T-helper 2 cell treated with Interferon-gamma antibody and Interleukin-4, amounts not matched to agents 100 ng/mL and 5 ng/mL, for 36 hours (primary cell): ENCODE measurements around the gene DAPK2. TPM values are rescaled to one million over a fixed set of nuclear protein-coding genes. Genes with fewer than 3 reads are reported as not detected.

Source experiments
- intact Hi-C: fragments of 100-400 bp; cut with micrococcal nuclease; formaldehyde crosslinking; loops from one replicate; pipeline ENCODE4 v1.15.1; 2023
- total RNA-seq: library from RNA; stranded (reverse); gene quantifications from 2 replicates; pipeline ENCODE4 v1.2.3, GENCODE V29; 2022

DAPK2 gene
- total RNA-seq, 1 donor from 2014 or later: 3.9 TPM

DNA sequence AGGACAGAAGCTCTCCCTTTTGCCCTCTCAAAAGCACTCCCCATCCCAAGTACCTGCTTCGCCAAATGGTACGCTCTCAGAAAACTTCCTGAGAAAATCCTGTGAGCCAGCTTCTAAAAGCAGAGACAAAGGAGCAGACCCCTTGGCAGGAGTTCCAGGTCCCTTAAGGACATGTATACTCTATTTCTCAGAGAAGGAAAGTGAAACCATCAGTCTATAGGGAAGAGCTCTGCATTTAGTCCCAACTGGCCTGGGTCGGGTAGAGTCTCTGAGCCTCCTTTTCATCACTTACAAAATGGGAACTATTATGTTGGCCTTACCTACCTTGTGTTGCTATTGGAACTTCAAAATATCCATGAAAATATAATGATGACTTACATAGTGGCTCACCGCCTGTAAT, 19.7 kb downstream of the DAPK2 start:
- intact Hi-C loops: no loop called here

DNA sequence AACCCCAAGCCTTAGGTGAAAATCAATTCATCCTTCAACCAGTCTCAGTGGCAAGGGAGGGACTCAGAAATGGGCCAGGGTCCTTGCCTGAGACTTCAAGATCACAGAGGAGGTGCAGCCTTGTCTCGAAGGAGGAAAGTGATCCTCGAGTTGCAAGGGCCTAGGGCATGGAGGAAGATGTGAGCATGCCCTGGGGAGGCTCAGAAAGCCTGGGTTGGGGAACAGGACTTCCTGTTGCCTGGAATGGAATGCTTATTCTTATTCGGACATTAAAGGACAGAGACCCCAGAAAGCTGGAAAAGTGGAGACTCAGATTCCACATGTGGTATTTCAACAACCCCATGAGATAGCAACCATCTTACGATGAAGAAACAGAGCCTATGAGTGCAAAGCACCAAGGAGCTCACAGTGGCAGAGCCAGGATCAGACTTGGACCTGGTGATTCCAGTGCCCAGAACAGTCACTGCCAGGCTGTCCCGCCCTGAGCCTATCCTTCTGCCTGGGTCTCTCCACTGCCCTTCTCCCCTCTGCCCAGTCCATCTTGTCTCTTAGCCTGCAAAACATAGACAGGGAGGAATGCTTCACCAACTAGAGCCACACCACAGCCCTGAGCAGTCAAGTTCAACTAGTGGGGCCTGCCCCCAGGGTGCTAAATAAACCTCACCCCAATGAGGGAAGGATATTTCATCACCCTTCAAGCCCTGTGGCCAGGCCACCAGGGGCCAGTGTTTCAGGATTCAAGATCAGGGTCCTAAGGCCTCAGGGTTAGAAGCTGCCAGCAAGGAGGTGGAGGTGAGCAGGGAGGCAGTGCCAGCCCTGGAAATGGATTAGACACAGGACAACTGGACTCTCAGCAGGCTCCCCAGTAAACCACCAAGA, 21.9 kb downstream of the DAPK2 start:
- intact Hi-C loops: no loop called here

DNA sequence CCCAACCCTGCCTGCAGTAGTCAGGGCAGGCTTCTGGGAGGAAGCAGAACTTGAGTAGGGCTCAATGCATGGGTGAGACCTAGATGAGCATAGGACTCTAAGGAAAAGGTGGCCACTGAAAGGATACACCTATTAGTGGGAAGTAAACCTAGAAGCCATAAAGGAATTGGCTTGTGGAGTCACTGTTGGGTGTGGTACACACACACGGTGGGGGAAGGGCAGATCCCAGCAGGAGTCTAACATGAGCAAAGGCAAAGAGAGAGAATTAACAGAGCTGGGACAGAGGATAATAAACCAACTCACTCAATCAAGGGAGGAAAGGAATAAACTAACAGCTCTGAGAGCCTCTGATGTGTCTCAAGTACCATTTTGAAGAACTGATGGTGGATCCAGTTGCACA, 23.1 kb downstream of the DAPK2 start:
- intact Hi-C loops: no loop called here

DNA sequence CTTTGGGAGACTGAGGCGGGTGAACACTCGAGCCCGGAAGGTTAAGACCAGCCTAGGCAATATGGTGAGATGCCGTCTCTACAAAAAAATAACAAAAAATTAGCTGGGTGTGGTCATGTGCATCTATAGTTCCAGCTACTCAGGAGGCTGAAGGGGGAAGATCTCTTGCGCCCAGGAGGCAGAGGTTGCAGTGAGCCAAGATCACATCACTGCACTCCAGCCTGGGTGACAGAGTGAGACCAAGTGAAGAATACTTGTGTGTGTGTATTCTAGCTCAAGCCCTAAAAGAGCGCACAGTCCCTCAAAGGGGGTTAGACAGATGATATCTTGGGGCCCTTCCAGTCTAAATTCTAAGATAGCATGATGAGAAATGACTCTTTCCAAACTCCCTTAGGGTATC, 23.7 kb downstream of the DAPK2 start:
- intact Hi-C loops: no loop called here

DNA sequence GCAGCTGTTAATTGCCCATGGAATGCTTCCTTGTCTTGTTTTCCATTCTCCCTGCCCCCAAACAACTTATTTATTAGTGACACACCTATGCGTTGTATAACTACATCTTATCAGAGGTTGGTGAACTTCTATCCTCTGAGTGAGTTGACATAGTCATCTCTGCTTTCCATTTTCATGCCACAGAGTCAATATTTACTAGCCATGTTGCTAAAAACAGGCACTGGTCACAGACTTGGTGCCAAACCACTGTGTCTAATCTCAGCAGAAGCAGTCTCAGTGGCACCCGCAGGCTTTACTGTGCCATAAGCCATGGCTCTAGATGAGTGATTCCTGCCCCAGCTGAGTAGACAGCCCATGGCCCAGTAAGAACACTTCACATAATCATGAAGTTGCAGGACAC, 26.5 kb downstream of the DAPK2 start:
- intact Hi-C loops: no loop called here

DNA sequence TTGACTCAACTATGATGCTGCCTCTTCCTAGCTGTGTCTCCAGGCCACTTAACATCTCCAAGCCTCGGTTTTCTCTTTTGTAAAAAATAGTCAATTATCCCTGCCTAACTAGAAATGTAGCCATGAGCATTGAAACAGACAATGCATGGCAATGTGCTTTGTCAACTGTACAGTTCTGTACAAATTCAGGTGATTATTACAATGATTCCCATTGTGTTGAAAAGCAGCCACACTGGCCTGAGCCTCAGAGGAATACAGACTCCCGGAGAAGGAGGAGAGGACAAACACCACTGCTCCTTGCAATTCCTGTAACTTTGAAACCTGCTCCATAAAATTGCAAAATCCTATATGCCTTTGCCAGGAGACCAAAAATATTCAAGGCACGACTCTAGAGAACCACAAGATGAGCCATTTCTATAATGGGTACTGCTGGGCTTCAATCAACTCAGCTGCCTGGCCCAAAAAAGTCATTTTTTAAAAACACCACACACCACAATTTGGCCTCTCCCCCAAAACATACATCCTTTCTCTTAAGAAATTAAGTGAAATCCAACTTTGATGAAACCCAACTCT, 28.6 kb downstream of the DAPK2 start:
- intact Hi-C loops: no loop called here

DNA sequence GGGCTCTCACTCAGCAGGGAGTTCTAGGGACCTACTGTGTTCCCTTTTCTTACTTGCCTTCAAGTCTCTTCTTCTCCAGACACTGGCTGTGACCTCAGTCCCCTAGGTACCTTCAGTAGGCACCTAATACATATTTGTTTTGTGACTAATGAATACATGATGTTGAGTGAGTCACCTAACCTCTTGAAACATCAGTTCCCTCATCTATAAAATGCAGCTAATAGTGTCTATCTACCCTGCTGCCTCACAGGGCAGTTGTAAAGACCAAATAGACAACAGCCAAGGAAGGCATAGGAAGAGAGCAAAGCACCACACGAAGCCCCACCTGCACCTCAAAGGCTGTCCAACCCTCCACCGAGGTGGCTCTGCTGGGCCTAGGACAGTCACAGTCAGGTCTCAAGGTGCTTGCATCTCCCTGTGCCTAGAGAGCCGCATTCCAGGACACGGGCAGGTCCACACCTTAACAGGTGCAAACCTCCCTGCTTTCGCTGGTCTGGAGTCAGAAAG, 29.1 kb downstream of the DAPK2 start:
- intact Hi-C loops: no loop called here

DNA sequence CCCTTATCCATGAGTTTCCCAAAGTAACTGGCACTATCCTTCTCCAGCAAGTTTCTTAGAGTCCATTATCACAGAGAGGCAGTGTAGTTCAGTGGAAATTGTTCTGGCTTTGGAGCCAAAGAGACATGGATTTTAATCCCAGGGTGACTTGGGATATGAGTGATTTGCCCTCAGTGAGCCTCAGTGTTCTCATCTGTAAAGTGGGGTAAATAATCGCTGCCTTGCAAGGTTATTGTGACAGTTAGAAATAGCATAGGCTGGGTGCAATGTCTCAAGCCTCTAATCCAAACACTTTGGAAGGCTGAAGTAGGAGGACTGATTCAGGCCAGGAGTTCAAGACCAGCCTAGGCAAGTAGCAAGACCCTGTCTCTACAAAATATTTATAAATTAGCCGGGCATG, 30.0 kb downstream of the DAPK2 start:
- intact Hi-C loops: no loop called here

DNA sequence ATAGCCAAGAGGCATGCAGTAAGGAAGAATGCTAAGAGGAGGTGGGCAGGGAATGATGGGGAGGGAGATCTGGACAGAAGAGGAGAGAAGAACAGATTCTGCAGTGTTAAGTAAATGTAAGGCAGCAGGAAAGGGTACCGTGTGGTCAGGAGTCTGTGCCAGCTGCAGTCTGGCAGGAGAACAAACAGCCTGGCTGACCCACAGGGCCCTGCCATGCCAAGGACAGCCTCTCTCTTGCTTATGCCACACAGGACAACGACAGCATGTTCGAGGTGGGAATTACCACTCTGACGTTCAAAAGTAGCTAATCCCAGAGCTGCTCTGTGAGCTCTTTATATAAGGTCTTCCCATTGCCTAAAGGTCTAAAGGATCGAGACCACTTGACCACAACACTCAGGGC, 31.3 kb downstream of the DAPK2 start:
- intact Hi-C loops: loop anchor here (5.0 kb wide), 1 partner anchor 183 kb away; the partner anchor contains the start of gene HERC1

DNA sequence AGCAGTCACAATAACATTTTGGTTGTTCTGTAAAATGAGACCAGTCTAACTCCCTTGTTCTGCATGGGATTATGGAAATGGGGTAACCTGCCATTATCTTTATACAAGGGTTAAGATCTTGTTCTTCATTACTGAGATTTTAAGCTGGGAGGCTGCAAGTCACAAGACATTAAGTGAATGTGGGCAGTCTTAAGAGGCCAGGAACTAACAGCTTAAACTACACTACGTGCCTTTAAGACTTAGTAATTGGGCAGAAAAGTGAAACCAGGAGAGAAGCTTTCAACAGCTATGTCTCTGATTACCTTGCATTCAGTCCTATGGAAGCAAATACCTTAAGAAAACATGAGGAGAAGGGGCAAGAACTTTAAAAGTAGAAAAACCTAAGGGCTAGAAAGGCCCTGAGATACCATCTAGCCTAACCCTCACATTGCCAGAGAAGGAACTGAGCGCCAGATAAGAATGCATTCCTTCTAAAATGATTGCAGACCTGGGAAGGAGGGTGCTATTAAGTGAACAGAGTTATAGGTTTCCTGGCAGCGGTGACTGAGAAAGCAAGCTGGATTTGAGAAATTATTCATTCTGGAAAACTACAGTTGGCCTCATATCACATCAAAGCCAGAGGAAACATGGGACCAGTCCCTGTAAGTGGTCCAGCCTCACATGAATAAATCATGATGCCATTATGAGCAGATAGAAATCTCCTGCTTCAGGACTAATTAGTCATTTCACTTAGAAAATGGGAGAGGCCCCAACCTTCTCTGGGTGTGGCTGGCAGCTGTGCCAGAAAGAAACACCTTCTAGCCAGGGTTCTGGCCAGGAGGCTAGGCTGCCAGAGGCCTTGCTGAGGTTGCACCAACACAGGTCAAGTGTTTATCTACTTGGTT, 32.9 kb downstream of the DAPK2 start:
- intact Hi-C loops: loop anchor here (5.0 kb wide), 1 partner anchor 181 kb away; the partner anchor contains the start of gene HERC1

DNA sequence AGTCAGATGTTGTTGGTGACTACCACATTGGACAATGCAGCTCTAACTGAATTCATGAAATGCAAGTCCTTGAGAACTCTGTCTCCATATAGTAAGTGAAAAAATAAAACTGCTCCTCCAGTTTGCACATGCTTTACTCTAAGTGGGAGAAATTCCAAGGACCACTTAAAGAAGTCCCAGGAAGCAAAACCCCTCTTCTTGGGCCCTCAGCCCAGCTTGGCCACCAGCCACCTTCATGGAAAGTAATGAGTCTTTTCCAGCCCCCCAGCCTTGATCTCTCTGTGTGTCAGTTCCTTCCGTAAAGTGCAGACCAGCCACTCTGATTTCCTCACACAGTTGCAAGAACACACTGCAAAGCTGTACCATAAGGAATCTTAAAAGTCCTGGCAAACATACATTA, 34.5 kb downstream of the DAPK2 start:
- intact Hi-C loops: loop anchor here (2.0 to 5.0 kb wide), 6 partner anchors 35 to 259 kb away; partner anchors contain the start of genes DAPK2 and HERC1

DNA sequence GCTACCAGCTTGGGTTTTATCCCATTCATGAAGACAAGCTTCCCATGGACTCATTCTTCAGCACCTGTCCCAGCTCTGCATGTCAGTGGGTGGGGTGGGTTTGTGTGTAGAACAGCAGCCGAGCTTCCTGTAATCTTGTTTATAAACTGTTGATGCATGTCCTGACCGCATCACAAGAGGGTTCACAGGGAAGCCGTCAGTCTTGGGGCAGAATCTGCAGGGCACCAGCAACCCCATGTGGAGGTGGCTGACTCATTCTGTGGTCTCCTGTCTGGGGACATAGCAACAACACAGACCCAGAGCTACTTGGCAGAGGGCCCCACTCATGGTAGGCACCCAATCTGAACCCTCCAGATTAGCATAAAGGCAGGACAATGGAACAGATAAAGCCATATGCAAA, 35.6 kb downstream of the DAPK2 start:
- intact Hi-C loops: loop anchor here (2.0 to 5.0 kb wide), 6 partner anchors 36 to 258 kb away; partner anchors contain the start of genes DAPK2 and HERC1

DNA sequence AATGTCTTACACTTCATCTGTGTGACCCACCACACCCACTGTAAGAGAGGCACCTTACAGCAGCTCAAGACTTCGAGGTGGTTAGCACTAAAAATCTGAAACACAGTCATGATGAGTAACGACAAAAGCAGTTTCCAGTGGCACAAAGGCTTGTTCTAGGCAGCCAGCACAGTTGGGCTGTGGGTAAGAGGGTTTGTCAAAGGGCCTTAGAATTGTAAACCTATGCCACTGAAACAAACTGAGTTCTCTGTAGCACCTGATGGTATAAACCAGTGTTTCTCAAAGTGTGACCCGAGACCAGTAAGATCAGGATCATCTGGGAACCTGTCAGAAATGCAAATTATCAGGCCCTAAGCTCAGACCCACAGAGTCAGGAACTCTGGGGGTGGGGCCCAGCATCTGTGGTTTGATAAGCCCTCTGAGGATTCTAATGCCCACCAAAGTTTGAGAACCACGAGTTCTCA, 36.5 kb downstream of the DAPK2 start:
- intact Hi-C loops: loop anchor here (2.0 to 5.0 kb wide), 6 partner anchors 37 to 257 kb away; partner anchors contain the start of genes DAPK2 and HERC1

DNA sequence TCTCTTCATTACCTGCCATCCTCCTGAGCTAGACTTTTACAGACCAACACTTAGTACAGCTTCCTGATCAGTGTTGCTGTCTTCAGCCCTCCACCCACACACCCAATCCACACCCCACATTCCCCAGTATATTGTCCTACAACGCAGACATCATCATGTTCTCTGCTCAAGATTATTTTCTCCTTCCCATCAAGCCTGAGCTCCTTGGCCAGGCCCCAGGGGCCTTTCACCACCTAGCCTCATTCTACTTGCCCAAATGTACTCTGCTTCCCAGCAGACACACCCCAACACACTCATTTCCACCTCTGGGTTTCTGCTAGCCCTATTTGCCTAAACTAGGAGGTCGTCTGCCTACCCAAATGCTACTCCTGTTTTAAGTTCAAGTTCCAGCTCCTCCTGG, 37.0 kb downstream of the DAPK2 start:
- intact Hi-C loops: no loop called here

DNA sequence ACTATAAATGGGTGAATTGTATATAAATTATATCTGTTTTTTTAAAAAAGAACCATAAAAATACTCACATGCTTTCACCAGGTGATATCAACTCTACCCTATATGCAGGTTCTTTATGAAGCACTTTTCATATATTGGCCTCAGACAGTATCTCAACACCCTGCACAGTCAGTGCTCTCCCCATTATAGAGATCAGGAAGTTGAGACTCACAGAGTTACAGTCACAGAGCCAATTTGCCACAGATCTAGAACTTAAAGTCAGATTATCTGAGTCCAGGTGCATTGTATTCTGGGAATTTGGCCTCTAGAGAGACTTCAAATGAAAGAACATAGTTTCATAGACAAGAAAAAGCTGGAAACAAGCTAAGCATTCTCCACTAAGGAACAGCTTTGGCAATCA, 38.1 kb downstream of the DAPK2 start:
- intact Hi-C loops: no loop called here

DNA sequence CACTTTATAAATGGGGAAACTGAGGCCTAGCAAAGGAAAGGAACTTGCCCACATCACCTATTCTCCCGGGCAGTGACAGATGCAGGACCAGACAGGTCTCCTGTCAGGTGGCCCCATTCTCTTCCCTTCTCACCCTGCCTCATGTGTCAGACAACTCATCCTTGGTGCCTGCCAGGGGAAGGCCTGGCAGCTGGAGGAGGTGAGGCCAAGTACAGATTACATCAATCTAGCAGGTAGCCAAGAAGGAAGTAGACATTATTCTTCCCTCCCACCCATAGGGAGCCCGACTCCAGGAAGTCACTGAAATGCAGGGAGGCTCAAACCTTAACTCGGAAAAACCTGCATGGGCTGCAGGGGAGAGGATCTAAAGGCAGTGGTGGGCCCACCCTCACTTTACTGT, 39.6 kb downstream of the DAPK2 start:
- intact Hi-C loops: no loop called here

DNA sequence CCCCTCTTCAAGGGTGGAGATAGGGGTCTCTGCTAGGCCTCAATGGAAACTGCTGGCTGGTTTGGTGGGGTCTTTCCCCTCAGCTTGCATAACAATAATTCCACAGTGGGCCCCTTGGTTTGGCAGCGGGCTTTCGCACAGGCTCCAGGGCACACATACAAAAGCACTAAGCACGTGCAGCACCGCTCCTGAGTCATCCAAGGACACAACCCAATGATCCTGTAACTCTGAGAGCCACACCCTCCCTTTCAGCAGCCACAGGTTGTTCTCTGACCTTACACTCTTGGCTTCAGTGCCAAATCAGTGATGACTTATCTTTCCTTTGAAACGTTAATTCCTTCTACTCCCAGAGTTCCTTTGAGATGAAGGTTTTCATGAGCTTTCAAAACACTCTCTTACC, 41.7 kb downstream of the DAPK2 start:
- intact Hi-C loops: no loop called here

DNA sequence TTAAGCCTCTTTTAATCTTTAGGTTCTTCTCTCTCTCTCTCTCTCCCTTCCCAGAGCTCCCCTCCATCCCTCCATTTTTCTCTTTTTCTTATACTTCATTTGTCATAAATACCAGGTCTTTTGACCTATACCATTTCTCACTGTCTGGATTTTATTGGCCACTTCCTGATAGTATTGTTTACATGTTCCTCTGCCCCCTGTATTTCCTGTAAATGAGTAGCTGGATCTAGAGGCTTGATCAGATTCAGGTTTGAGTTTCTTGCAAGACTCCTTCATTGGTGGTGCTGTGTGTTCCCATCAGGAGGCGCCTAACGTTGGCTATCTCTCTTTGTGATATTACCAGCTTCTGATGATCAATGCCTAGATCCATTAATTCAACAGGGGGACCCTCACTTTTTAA, 42.2 kb downstream of the DAPK2 start:
- intact Hi-C loops: no loop called here

DNA sequence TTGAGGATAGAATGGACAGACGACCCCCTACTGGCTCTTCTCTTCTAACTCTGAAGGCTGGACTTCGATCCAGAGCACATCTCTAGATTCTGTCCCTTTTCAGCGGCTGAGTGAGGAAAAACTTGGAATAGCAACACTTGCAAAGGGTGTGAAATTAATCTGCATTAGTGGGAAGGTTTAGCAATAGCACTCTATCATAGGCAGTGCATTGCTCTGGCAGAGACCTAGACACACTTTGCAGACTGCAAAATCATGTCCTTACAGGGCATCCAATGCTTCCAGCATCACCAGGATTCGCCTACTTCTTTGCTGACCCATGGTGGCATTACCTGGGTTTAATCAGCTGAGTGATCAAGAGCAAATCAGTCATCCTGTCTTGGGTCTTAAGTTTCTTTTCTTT, 43.1 kb downstream of the DAPK2 start:
- intact Hi-C loops: no loop called here

DNA sequence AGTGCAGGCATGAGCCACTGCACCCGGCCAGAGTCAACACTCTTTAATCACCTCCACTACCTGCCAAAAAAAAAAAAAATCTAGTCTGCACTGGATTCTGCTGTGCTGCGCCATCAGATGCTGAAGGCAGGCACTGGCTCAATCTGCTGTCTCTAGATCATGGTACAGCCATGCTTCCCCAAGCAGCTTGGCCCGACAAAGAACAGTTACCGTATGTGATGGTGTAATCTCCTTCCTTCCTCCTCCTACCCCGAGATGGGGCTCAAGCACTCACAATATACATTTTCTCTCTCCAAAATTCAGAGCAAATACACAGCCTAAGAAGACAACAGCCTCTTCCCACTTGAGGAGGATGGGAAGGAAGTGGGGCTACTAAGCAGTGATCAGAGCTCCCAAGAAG, 45.1 kb downstream of the DAPK2 start:
- intact Hi-C loops: no loop called here
